CD1c-positive myeloid dendritic cell (primary cell): ENCODE data around the gene PRDX1.

Experiments
- DNase-seq: peaks from one replicate; pipeline ENCODE4 v3.0.0-alpha.2; 2016; ENCODE audit errors: extremely low spot score

Gene PRDX1

DNA sequence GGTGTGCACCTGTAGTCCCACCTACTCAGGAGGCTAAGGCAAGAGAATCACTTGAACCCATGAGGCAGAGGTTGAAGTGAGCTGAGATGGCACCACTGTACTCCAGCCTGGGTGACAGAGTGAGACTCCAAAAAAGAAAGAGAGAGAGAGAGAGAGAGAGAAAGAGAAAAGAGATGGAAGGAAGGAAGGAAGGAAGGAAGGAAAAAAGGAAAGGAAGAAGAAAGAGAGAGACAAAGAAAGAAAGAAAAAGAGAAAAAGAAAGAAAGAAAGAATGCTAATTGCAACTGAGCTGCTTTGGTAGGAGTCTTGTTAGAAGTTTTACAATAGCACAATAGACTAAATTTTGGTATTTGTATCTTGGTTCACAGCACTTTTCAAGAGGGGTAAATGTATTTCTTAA is 56.4 kb downstream of the PRDX1 start:
- DNase-seq, result no peak
